ENCODE measurements around the gene UNCX.

UNCX gene

GRCh38 chr7:1232103-1232466 lies 587 bp upstream of the UNCX start:
- DNase-seq (ENCODE audit: low spot score), result no peak

- DNase-seq (ENCODE audit: low spot score), result no peak
These were observed 819 bp downstream of the UNCX start for GRCh38 chr7:1233333-1234048.

- DNase-seq (ENCODE audit: low spot score), result no peak
These were observed 1.6 kb downstream of the UNCX start for GRCh38 chr7:1234049-1234880.

GRCh38 chr7:1234881-1235500 lies 2.3 kb downstream of the UNCX start:
- DNase-seq (ENCODE audit: low spot score), result no peak

- DNase-seq (ENCODE audit: low spot score), result no peak
These were observed 2.9 kb downstream of the UNCX start for GRCh38 chr7:1235501-1236131.

GRCh38 chr7:1236132-1236661 lies 3.5 kb downstream of the UNCX start:
- DNase-seq (ENCODE audit: low spot score), result no peak

GRCh38 chr7:1236831-1237701 lies 4.4 kb downstream of the UNCX start:
- no peak for DNase-seq (ENCODE audit: low spot score)

- no peak for DNase-seq (ENCODE audit: low spot score)
These were observed 5.1 kb downstream of the UNCX start for GRCh38 chr7:1237704-1238255.

GRCh38 chr7:1238450-1238882 lies 5.8 kb downstream of the UNCX start:
- no peak for DNase-seq (ENCODE audit: low spot score)

- DNase-seq (ENCODE audit: low spot score), result no peak
These were observed 6.5 kb downstream of the UNCX start for GRCh38 chr7:1238931-1239802.

GRCh38 chr7:1239803-1240516 lies 7.3 kb downstream of the UNCX start:
- DNase-seq (ENCODE audit: low spot score), result no peak

GRCh38 chr7:1240517-1241257 lies 8.0 kb downstream of the UNCX start:
- DNase-seq (ENCODE audit: low spot score), result no peak

- DNase-seq (ENCODE audit: low spot score), result no peak
These were observed 8.6 kb downstream of the UNCX start for GRCh38 chr7:1241258-1241602.

- DNase-seq (ENCODE audit: low spot score), result no peak
These were observed 9.1 kb downstream of the UNCX start for GRCh38 chr7:1241603-1242255.

GRCh38 chr7:1242256-1242605 lies 9.6 kb downstream of the UNCX start:
- DNase-seq (ENCODE audit: low spot score), result no peak

- DNase-seq (ENCODE audit: low spot score), result no peak
These were observed 10.1 kb downstream of the UNCX start for GRCh38 chr7:1242606-1243289.

GRCh38 chr7:1243290-1243963 lies 10.8 kb downstream of the UNCX start:
- DNase-seq (ENCODE audit: low spot score), result no peak

Data from ecto neural progenitor cell (in vitro differentiated cells).